Measurements from ENCODE around the gene FRAS1.

Gene FRAS1

GRCh38 chr4:78426972-78427371 lies 369.8 kb downstream of the FRAS1 start:
- no peaks in the 10 kb centered on the region for H3K9me3 ChIP-seq (ENCODE audit: low read depth, low read length)
- no peak overlapping the region for H3K27ac ChIP-seq
- no peak overlapping the region for H3K9ac ChIP-seq (ENCODE audit: insufficient read length)
- TF ChIP-seq EZH2 (IDR thresholded peaks at IDR 0.05) (no peak), POLR2AphosphoS5 (IDR thresholded peaks at IDR 0.05; ENCODE audit: borderline replicate concordance, low read depth, low read length) (no peak), FOXP2 (optimal IDR thresholded peaks at IDR 0.05; ENCODE audit: control extremely low read depth, extremely low read length, insufficient read depth) (no peak)
- H3K4me3 ChIP-seq: no peak overlapping the region
- H3K36me3 ChIP-seq (ENCODE audit: insufficient read depth, low read length): no peaks in the 10 kb centered on the region
- DNase-seq (ENCODE audit: low read depth, low spot score): no peak

- H3K36me3 ChIP-seq (ENCODE audit: insufficient read depth, low read length): no peaks in the 10 kb centered on the region
- no peak overlapping the region for H3K27ac ChIP-seq
These were observed 371.9 kb downstream of the FRAS1 start for GRCh38 chr4:78428996-78429395.

GRCh38 chr4:78432896-78433295 lies 375.8 kb downstream of the FRAS1 start:
- Histone ChIP-seq H3K4me3 (no peak overlapping the region), H3K27ac (no peak overlapping the region), H3K36me3 (ENCODE audit: insufficient read depth, low read length) (no peaks in the 10 kb centered on the region), H3K9me3 (ENCODE audit: low read depth, low read length) (no peaks in the 10 kb centered on the region), H3K9ac (ENCODE audit: insufficient read length) (no peak overlapping the region)
- no peak for DNase-seq (ENCODE audit: low read depth, low spot score)
- no peak for TF ChIP-seq POLR2AphosphoS5 (IDR thresholded peaks at IDR 0.05; ENCODE audit: borderline replicate concordance, low read depth, low read length)

More at GRCh38 chr4:78428996-78429395, 371.9 kb downstream of the FRAS1 start:
- Histone ChIP-seq H3K9ac (ENCODE audit: insufficient read length) (no peak overlapping the region), H3K4me3 (no peak overlapping the region), H3K9me3 (ENCODE audit: low read depth, low read length) (no peaks in the 10 kb centered on the region)
- no peak for TF ChIP-seq EZH2 (IDR thresholded peaks at IDR 0.05)
- TF ChIP-seq POLR2AphosphoS5 (IDR thresholded peaks at IDR 0.05; ENCODE audit: borderline replicate concordance, low read depth, low read length): no peak
- no peak for TF ChIP-seq FOXP2 (optimal IDR thresholded peaks at IDR 0.05; ENCODE audit: control extremely low read depth, extremely low read length, insufficient read depth)
- DNase-seq (ENCODE audit: low read depth, low spot score): no peak

- Histone ChIP-seq H3K36me3 (ENCODE audit: insufficient read depth, low read length) (no peaks in the 10 kb centered on the region), H3K27ac (no peak overlapping the region)
- DNase-seq (ENCODE audit: low read depth, low spot score): no peak
These were observed 380.5 kb downstream of the FRAS1 start for GRCh38 chr4:78437608-78438088.

GRCh38 chr4:78439328-78439727 lies 382.2 kb downstream of the FRAS1 start:
- TF ChIP-seq EZH2 (IDR thresholded peaks at IDR 0.05) (no peak), FOXP2 (optimal IDR thresholded peaks at IDR 0.05; ENCODE audit: control extremely low read depth, extremely low read length, insufficient read depth) (no peak)
- no peak for DNase-seq (ENCODE audit: low read depth, low spot score)
- Histone ChIP-seq H3K9me3 (ENCODE audit: low read depth, low read length) (no peaks in the 10 kb centered on the region), H3K9ac (ENCODE audit: insufficient read length) (no peak overlapping the region), H3K36me3 (ENCODE audit: insufficient read depth, low read length) (no peaks in the 10 kb centered on the region), H3K4me3 (no peak overlapping the region), H3K27ac (no peak overlapping the region)

More at GRCh38 chr4:78437608-78438088, 380.5 kb downstream of the FRAS1 start:
- Histone ChIP-seq H3K9ac (ENCODE audit: insufficient read length) (no peak overlapping the region), H3K9me3 (ENCODE audit: low read depth, low read length) (no peaks in the 10 kb centered on the region), H3K4me3 (no peak overlapping the region)
- TF ChIP-seq POLR2AphosphoS5 (IDR thresholded peaks at IDR 0.05; ENCODE audit: borderline replicate concordance, low read depth, low read length): no peak
- no peak for TF ChIP-seq EZH2 (IDR thresholded peaks at IDR 0.05)

GRCh38 chr4:78441756-78442155 lies 384.6 kb downstream of the FRAS1 start:
- TF ChIP-seq EZH2 (IDR thresholded peaks at IDR 0.05) (no peak), POLR2AphosphoS5 (IDR thresholded peaks at IDR 0.05; ENCODE audit: borderline replicate concordance, low read depth, low read length) (no peak), FOXP2 (optimal IDR thresholded peaks at IDR 0.05; ENCODE audit: control extremely low read depth, extremely low read length, insufficient read depth) (no peak)
- Histone ChIP-seq H3K9me3 (ENCODE audit: low read depth, low read length) (no peaks in the 10 kb centered on the region), H3K36me3 (ENCODE audit: insufficient read depth, low read length) (no peaks in the 10 kb centered on the region), H3K27ac (no peak overlapping the region), H3K4me3 (no peak overlapping the region), H3K9ac (ENCODE audit: insufficient read length) (no peak overlapping the region)
- DNase-seq (ENCODE audit: low read depth, low spot score): no peak

- Histone ChIP-seq H3K9ac (ENCODE audit: insufficient read length) (no peak overlapping the region), H3K4me3 (no peak overlapping the region), H3K9me3 (ENCODE audit: low read depth, low read length) (no peaks in the 10 kb centered on the region), H3K27ac (no peak overlapping the region), H3K36me3 (ENCODE audit: insufficient read depth, low read length) (no peaks in the 10 kb centered on the region)
- no peak for TF ChIP-seq FOXP2 (optimal IDR thresholded peaks at IDR 0.05; ENCODE audit: control extremely low read depth, extremely low read length, insufficient read depth)
- no peak for TF ChIP-seq EZH2 (IDR thresholded peaks at IDR 0.05)
- no peak for TF ChIP-seq POLR2AphosphoS5 (IDR thresholded peaks at IDR 0.05; ENCODE audit: borderline replicate concordance, low read depth, low read length)
- no peak for DNase-seq (ENCODE audit: low read depth, low spot score)
These were observed 389.5 kb downstream of the FRAS1 start for GRCh38 chr4:78446619-78447018.

GRCh38 chr4:78451407-78451806 lies 394.3 kb downstream of the FRAS1 start:
- no peak overlapping the region for H3K27ac ChIP-seq
- no peaks in the 10 kb centered on the region for H3K36me3 ChIP-seq (ENCODE audit: insufficient read depth, low read length)
- H3K9ac ChIP-seq (ENCODE audit: insufficient read length): no peak overlapping the region
- no peak for DNase-seq (ENCODE audit: low read depth, low spot score)
- TF ChIP-seq EZH2 (IDR thresholded peaks at IDR 0.05) (no peak), FOXP2 (optimal IDR thresholded peaks at IDR 0.05; ENCODE audit: control extremely low read depth, extremely low read length, insufficient read depth) (no peak), POLR2AphosphoS5 (IDR thresholded peaks at IDR 0.05; ENCODE audit: borderline replicate concordance, low read depth, low read length) (no peak)
- H3K9me3 ChIP-seq (ENCODE audit: low read depth, low read length): no peaks in the 10 kb centered on the region
- no peak overlapping the region for H3K4me3 ChIP-seq

GRCh38 chr4:78454016-78454415 lies 396.9 kb downstream of the FRAS1 start:
- no peak for TF ChIP-seq POLR2AphosphoS5 (IDR thresholded peaks at IDR 0.05; ENCODE audit: borderline replicate concordance, low read depth, low read length)
- H3K9ac ChIP-seq (ENCODE audit: insufficient read length): no peak overlapping the region
- no peak overlapping the region for H3K4me3 ChIP-seq
- H3K9me3 ChIP-seq (ENCODE audit: low read depth, low read length): no peaks in the 10 kb centered on the region
- no peak for DNase-seq (ENCODE audit: low read depth, low spot score)
- no peak overlapping the region for H3K27ac ChIP-seq
- H3K36me3 ChIP-seq (ENCODE audit: insufficient read depth, low read length): no peaks in the 10 kb centered on the region
